Upper lobe of right lung (tissue), 1 donor: ENCODE measurements around the gene PSMA5. TPM values are rescaled to one million over a fixed set of nuclear protein-coding genes. Genes with fewer than 3 reads are reported as not detected.

Experiments used
- ATAC-seq: fragments of 200-7000 bp; cut with Tn5 transposase; one replicate; pipeline ENCODE4 v1.9.1; 2020; ENCODE audit warnings: mild to moderate bottlenecking, moderate library complexity
- DNase-seq: peaks from one replicate; pipeline ENCODE4 v3.0.0-alpha.2; 2020
- H3K27ac ChIP-seq: fragments of 200-600 bp; one replicate; pipeline ENCODE4 v1.8.0; 2022
- H3K27me3 ChIP-seq: fragments of 200-600 bp; one replicate; pipeline ENCODE4 v1.8.0; 2022; ENCODE audit warnings: mild to moderate bottlenecking
- H3K36me3 ChIP-seq: fragments of 200-600 bp; one replicate; pipeline ENCODE4 v1.8.0; 2022
- H3K4me1 ChIP-seq: fragments of 200-600 bp; one replicate; pipeline ENCODE4 v1.8.0; 2022
- H3K4me3 ChIP-seq: fragments of 200-600 bp; one replicate; pipeline ENCODE4 v1.8.0; 2022; ENCODE audit warnings: mild to moderate bottlenecking
- H3K9me3 ChIP-seq: fragments of 200-600 bp; one replicate; pipeline ENCODE4 v1.8.0; 2022
- intact Hi-C: fragments of 100-400 bp; cut with DNase I; formaldehyde crosslinking; loops from one replicate; pipeline ENCODE4 v1.11.0; 2022
- total RNA-seq: library from RNA; stranded (reverse); fragmentation: NEBNext Ultra II Directional; extraction: Animal tissue kit (Norgen Biotek cat#: 25700); gene quantifications from one replicate; pipeline ENCODE4 v1.2.1, GENCODE V29; 2021
- TF ChIP-seq, protein P1 (sequence below): fragments of 200-600 bp; IDR thresholded peaks from one replicate; pipeline ENCODE4 v1.8.0; 2022; ENCODE audit warnings: antibody characterized with exemption
- donor health status: DM: no; HTN: yes; CAD: no; lungs with severe emphysema.

Gene PSMA5
- total RNA-seq, 1 donor from 2014 or later = 67.8 TPM

DNA sequence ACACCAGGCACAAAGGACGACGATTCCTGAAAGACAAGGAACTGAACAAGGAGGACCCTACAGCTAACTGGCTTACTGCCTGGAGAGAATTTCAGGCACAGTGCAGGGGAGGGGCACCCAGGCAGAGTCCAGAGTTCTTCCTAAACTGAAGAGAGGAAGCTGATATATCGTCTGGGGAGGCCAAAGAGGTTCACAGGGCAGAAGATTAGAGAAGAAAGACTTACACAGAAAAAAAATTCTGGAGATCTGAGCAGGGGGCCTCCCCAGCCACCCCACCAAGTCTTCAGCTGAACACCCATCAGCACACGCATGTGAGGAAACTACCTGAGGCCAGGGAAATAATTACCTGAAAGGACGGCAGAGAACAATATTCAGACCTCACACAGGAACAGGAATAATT is 53.1 kb downstream of the PSMA5 start:
- H3K27me3 ChIP-seq = no peaks in the 10 kb centered on the region
- H3K9me3 ChIP-seq = no peaks in the 10 kb centered on the region
- TF ChIP-seq, protein P1, sequence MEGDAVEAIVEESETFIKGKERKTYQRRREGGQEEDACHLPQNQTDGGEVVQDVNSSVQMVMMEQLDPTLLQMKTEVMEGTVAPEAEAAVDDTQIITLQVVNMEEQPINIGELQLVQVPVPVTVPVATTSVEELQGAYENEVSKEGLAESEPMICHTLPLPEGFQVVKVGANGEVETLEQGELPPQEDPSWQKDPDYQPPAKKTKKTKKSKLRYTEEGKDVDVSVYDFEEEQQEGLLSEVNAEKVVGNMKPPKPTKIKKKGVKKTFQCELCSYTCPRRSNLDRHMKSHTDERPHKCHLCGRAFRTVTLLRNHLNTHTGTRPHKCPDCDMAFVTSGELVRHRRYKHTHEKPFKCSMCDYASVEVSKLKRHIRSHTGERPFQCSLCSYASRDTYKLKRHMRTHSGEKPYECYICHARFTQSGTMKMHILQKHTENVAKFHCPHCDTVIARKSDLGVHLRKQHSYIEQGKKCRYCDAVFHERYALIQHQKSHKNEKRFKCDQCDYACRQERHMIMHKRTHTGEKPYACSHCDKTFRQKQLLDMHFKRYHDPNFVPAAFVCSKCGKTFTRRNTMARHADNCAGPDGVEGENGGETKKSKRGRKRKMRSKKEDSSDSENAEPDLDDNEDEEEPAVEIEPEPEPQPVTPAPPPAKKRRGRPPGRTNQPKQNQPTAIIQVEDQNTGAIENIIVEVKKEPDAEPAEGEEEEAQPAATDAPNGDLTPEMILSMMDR = no peak
- no peaks in the 10 kb centered on the region for H3K36me3 ChIP-seq
- DNase-seq = no peak
- ATAC-seq = peak; percentile 33
- H3K27ac ChIP-seq = peak overlapping the region; percentile 44
- intact Hi-C loops = no loop called here
- no peak overlapping the region for H3K4me3 ChIP-seq
- peaks cover 48% of the 10 kb centered on the region for H3K4me1 ChIP-seq

DNA sequence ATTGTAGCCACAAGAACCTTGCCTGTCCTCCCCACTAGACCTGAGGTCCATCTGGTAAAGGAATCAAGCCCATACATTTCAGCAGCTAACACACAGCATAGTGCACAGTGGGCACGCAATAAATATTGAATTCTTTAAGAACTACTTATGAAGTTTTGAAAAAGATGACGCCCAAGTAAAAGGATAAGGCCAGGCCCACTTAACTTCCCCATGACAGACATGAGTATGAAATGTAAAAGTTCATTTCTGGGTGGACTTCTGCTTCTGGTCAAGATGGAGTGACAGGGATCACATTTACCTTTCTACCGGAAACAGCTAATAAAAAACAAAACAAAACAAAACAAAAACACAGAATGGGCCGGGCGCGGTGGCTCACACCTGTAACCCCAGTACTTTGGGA is 54.0 kb downstream of the PSMA5 start:
- peaks cover 48% of the 10 kb centered on the region for H3K4me1 ChIP-seq
- peak overlapping the region; percentile 78 for H3K27ac ChIP-seq
- intact Hi-C loops = no loop called here
- no peaks in the 10 kb centered on the region for H3K36me3 ChIP-seq
- ATAC-seq = no peak
- TF ChIP-seq, protein P1 = no peak
- H3K27me3 ChIP-seq = no peaks in the 10 kb centered on the region
- H3K9me3 ChIP-seq = no peaks in the 10 kb centered on the region
- H3K4me3 ChIP-seq = no peak overlapping the region
- DNase-seq = no peak

DNA sequence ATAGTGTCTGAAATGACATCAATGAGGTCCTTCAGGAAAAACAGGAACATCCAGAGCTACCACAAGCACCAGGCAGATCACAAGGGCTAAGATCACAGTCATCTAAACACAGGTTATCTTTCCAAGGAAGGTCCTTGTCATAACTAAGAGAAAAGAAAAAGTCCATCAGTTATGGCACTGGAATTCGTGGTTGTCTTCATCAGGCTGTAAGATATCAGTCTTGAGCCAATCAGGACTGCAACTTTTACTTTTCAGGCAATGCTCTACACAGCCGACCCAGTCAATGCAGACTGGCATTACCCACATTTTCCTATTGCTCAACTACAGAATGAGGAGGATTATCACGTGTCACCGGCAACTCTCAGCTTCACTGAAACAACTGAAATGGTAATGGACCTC is 54.9 kb downstream of the PSMA5 start:
- Histone ChIP-seq H3K9me3 (no peaks in the 10 kb centered on the region), H3K27me3 (no peaks in the 10 kb centered on the region), H3K4me3 (peak overlapping the region; percentile 17), H3K36me3 (peaks cover 9% of the 10 kb centered on the region), H3K4me1 (peaks cover 48% of the 10 kb centered on the region), H3K27ac (peak overlapping the region; percentile 78)
- ATAC-seq = peak; percentile 79
- DNase-seq = no peak
- intact Hi-C loops = no loop called here
- TF ChIP-seq, protein P1 = no peak

DNA sequence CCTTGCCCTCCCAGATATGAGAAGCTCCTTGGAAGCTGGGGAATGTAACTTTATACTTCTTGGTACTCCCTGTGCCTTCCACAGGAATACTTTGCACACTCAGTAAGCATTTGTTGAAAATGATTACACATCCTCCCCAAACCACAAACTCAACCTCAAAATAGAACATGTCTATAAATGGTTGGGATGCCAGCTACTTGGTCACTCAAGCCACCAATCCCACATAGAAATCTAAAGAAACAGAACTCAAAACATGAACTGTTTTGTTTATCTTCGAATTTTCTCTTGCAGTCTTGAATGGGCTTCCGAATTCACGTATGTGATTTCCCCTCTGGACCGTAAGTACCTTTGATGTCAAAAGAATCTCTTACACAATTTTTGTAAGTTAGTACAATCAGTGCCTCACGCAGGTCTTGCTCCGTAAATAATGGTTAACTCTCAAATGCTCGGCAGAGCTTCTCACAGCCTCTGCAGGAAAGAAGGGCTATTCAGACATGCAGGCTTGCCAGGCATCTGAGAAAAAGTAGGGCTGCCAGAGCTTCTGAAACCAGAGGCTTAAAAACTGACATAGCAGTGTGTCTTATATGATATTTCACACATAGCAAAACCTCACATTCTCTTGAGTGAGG is 55.4 kb downstream of the PSMA5 start:
- intact Hi-C loops = no loop called here
- Histone ChIP-seq H3K9me3 (no peaks in the 10 kb centered on the region), H3K4me3 (peak overlapping the region; percentile 17), H3K27me3 (no peaks in the 10 kb centered on the region), H3K27ac (peak overlapping the region; percentile 78), H3K4me1 (peaks cover 48% of the 10 kb centered on the region), H3K36me3 (peaks cover 14% of the 10 kb centered on the region)
- TF ChIP-seq, protein P1 = no peak
- ATAC-seq (peak; percentile 71), DNase-seq (no peak)

DNA sequence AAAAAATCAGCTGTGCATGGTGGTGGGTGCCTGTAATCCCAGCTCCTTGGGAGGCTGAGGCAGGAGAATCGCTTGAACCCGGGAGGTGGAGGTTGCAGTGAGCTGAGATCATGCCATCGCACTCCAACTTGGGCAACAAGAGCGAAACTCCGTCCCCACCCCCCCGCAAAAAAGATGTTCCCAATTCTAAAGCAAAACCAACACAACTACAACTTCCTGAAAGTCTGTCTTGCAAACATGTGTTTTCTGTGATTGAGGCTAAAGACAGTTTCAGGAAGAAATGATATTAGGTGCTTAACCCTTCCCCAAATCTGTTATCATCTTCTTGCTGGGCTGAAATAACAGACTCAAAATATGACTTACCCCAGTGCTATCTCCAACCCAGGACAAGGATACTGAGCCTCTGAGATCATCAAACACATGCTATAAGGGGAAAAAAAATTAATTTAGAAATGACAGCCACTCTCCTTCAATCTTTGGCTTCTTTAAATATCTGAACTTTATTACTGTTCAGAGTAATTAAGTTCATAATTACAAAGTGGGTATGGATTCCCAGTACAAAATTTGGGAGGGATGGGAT is 57.0 kb downstream of the PSMA5 start:
- ATAC-seq (peak; percentile 42), DNase-seq (no peak)
- no peaks in the 10 kb centered on the region for H3K9me3 ChIP-seq
- H3K36me3 ChIP-seq = peaks cover 24% of the 10 kb centered on the region
- peaks cover 48% of the 10 kb centered on the region for H3K4me1 ChIP-seq
- H3K4me3 ChIP-seq = no peak overlapping the region
- no peaks in the 10 kb centered on the region for H3K27me3 ChIP-seq
- TF ChIP-seq, protein P1 = no peak
- H3K27ac ChIP-seq = peak overlapping the region; percentile 78
- intact Hi-C loops = no loop called here
